Nephron (organoid): ENCODE results near the gene THBD.
"Not testable (repeated sequence)": the region's sequence is repeated elsewhere in the genome, so short reads cannot be mapped to it uniquely, and the experiment has no call there.

Source experiments
- H3K27ac Mint-ChIP-seq, 3 experiments: 2 replicates each; pipeline ENCODE4 v1.8.0; 2020; ENCODE audit warnings: mixed read lengths in 3 of 3, mild to moderate bottlenecking in 2 of 3, moderate library complexity in 1 of 3
- H3K27me3 Mint-ChIP-seq: 2 replicates; pipeline ENCODE4 v1.8.0; 2021; ENCODE audit warnings: low read depth, mild to moderate bottlenecking, moderate library complexity, mixed read lengths
- H3K36me3 Mint-ChIP-seq: 2 replicates; pipeline ENCODE4 v1.8.0; 2020; ENCODE audit warnings: low read depth, mixed read lengths
- H3K4me1 Mint-ChIP-seq: 2 replicates; pipeline ENCODE4 v1.8.0; 2020; ENCODE audit warnings: mixed read lengths
- H3K4me3 Mint-ChIP-seq, 3 experiments: 2 replicates each; pipeline ENCODE4 v1.8.0; 2020; ENCODE audit warnings: mild to moderate bottlenecking in 3 of 3, mixed read lengths in 3 of 3, moderate library complexity in 2 of 3
- H3K9me3 Mint-ChIP-seq: 2 replicates; pipeline ENCODE4 v1.8.0; 2020; ENCODE audit warnings: mixed read lengths
- TF ChIP-seq, protein P1 (sequence below), 3 experiments: fragments of 200-600 bp; sonication (generic); IDR thresholded peaks; one replicate each; pipeline ENCODE4 v1.5.0; 2021; ENCODE audit warnings: antibody characterized with exemption in 3 of 3; ENCODE audit not compliant: unreplicated experiment in 3 of 3

Gene THBD

DNA sequence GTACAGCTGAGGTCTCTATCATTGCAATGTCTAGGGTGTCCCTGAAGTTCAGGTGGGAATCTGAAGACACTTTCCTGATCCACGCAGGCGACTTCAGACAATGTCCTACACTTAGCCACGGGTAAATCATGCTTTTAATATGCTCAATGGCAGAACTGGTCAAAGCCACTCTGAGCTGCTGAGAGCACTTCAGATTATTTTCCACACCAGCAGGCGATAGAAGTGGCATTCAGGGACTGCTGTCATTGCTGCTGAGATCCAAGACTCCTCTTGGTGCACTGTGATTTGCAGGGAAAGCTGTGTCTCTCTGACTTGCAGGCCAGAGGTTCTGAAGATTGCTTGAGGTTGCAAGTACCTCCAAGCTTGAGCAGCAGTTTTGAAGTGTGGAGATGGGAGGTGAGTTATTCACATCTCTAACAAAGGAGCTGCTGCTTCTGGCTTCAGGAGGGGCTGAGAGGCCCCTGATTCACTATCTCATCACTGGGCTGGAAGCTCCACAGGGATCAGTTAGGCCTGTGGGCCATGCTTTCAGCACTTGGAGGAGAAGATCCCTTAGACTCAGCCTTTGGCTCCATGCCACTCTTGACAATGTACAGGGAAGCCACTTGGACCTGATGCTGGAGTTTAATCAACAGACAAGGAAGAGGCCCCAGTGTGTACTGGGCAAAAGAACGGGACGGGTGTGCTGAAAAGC is 17.3 kb downstream of the THBD start:
- Mint-ChIP-seq H3K4me3 (no peak overlapping the region), H3K4me1 (peaks cover 12% of the 10 kb centered on the region), H3K27ac (no peak overlapping the region), H3K27me3 (peaks cover 60% of the 10 kb centered on the region), H3K36me3 (no peaks in the 10 kb centered on the region), H3K9me3 (no peaks in the 10 kb centered on the region)
- TF ChIP-seq, protein P1, sequence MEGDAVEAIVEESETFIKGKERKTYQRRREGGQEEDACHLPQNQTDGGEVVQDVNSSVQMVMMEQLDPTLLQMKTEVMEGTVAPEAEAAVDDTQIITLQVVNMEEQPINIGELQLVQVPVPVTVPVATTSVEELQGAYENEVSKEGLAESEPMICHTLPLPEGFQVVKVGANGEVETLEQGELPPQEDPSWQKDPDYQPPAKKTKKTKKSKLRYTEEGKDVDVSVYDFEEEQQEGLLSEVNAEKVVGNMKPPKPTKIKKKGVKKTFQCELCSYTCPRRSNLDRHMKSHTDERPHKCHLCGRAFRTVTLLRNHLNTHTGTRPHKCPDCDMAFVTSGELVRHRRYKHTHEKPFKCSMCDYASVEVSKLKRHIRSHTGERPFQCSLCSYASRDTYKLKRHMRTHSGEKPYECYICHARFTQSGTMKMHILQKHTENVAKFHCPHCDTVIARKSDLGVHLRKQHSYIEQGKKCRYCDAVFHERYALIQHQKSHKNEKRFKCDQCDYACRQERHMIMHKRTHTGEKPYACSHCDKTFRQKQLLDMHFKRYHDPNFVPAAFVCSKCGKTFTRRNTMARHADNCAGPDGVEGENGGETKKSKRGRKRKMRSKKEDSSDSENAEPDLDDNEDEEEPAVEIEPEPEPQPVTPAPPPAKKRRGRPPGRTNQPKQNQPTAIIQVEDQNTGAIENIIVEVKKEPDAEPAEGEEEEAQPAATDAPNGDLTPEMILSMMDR (IDR thresholded peaks at IDR 0.05; ENCODE audit: unreplicated experiment in 3 of 3): no peak

DNA sequence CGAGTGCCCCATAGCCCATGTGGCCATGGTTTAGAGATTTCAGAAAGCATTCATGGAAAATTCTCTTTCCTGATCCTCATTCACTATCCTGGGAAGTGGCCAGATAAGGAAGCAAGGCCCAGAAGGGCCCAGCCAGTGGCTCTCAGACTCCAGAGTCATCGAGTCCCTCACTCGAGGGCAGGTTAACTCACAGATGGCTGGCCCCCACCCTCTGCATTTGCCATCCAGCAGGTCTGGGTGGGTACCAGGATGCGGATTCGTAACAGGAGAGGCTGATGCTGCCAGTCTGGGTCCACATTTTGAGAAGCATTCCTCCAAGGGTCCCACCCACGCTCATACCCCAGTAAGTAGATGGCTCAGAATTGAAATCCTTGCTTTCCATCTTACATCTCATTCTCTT is 18.1 kb downstream of the THBD start:
- TF ChIP-seq, protein P1 (IDR thresholded peaks at IDR 0.05; ENCODE audit: unreplicated experiment in 3 of 3): no peak
- Mint-ChIP-seq H3K27me3 (peaks cover 56% of the 10 kb centered on the region), H3K9me3 (no peaks in the 10 kb centered on the region), H3K4me3 (no peak overlapping the region), H3K4me1 (peaks cover 12% of the 10 kb centered on the region), H3K27ac (no peak overlapping the region), H3K36me3 (no peaks in the 10 kb centered on the region)

DNA sequence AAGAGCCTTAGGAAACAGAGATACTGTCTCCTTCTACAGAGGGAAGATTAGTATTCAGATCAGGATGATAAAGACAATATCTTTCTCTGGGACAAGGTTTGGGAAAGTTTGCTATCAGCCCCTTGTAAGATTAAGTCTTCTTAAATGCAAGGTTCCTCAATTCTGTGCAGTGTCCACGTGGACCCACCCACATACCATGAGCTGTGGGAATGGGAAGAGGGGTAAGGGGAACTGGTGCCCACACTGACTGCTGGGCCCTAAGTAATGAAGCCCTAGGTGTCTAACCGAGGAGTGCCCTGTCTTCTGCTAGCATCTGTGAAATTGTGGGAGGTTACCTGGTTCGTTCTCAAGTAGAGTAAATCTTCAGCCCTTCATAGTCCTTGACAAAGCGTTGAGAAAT is 20.1 kb downstream of the THBD start:
- Mint-ChIP-seq H3K4me1 (peaks cover 23% of the 10 kb centered on the region), H3K36me3 (no peaks in the 10 kb centered on the region), H3K27ac (no peak overlapping the region), H3K27me3 (peaks cover 40% of the 10 kb centered on the region), H3K9me3 (no peaks in the 10 kb centered on the region), H3K4me3 (no peak overlapping the region)
- TF ChIP-seq, protein P1 (IDR thresholded peaks at IDR 0.05; ENCODE audit: unreplicated experiment in 3 of 3): no peak

DNA sequence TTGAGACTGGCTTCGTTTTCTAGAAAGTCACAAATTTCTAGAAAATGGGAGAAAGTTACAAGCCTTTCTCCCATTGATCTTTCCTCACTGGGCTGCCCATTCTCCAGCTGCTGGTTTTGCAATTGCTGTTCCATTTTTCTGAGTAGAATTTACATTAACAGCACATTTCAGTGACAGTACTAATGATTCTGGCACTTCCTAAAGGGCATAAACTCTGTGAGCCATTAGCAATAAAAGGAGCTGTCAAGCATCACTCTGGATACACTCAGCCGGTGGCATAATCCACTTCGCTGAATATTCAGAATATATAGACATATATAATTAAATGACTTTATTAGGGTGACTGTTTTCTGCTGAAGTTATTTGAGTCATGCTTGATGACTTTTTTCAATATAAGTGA is 21.1 kb downstream of the THBD start:
- peaks cover 26% of the 10 kb centered on the region for H3K4me1 Mint-ChIP-seq
- H3K27ac Mint-ChIP-seq: no peak overlapping the region
- H3K36me3 Mint-ChIP-seq: no peaks in the 10 kb centered on the region
- TF ChIP-seq, protein P1 (IDR thresholded peaks at IDR 0.05; ENCODE audit: unreplicated experiment in 3 of 3): no peak
- H3K4me3 Mint-ChIP-seq: no peak overlapping the region
- H3K27me3 Mint-ChIP-seq: peaks cover 31% of the 10 kb centered on the region
- H3K9me3 Mint-ChIP-seq: no peaks in the 10 kb centered on the region

DNA sequence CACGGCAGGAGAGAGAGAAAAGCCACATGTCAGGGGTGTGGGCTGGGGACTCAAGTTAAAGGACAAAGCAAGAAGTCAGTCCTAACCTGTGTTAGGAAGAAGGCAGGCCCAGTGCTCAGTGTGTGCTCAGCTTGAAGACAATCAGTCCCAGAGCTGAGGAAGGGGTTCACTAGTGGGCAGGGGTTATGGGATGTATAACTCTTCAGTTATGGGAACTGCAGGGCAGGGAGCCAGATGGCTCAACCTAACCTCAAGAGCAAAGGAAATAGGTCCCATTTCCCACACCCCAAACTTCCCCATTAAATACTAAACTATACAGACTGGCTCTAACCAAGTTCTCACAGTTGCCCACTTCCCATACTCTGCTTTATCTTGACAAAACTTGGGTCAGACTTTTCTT is 21.8 kb downstream of the THBD start:
- Mint-ChIP-seq H3K27ac (no peak overlapping the region), H3K9me3 (no peaks in the 10 kb centered on the region)

GRCh38 chr20:23025503-23025902 is 24.0 kb downstream of the THBD start:
- peak overlapping the region; percentile 73 to 94 (median 80) for H3K27ac Mint-ChIP-seq
- H3K9me3 Mint-ChIP-seq, H3K36me3 Mint-ChIP-seq, H3K4me3 Mint-ChIP-seq: not testable (repeated sequence)
- peaks cover 12% of the 10 kb centered on the region for H3K27me3 Mint-ChIP-seq
- H3K4me1 Mint-ChIP-seq: peaks cover 28% of the 10 kb centered on the region

More for the DNA sequence above, 21.8 kb downstream of the THBD start:
- Mint-ChIP-seq H3K4me1 (peaks cover 26% of the 10 kb centered on the region), H3K36me3 (no peaks in the 10 kb centered on the region), H3K27me3 (peaks cover 24% of the 10 kb centered on the region), H3K4me3 (no peak overlapping the region)
- TF ChIP-seq, protein P1 (IDR thresholded peaks at IDR 0.05; ENCODE audit: unreplicated experiment in 3 of 3): no peak
